Erythroblast (primary cell): Measurements from ENCODE around the gene ARAP2.

ENCODE experiments used
- GATA1 ChIP-seq: IDR thresholded peaks from 2 replicates; pipeline ENCODE4 v1.6.1; 2011; ENCODE audit warnings: low read depth, mild to moderate bottlenecking, control low read depth, low read length, moderate library complexity
- POLR2A ChIP-seq: IDR thresholded peaks from 2 replicates; pipeline ENCODE4 v1.6.1; 2011; ENCODE audit warnings: mild to moderate bottlenecking, low read length

GRCh38 chr4:36215627-36216026, 28.7 kb downstream of the ARAP2 start:
- TF ChIP-seq POLR2A: no peak
- no peak for TF ChIP-seq GATA1
